SK-N-SH treated with all-trans-retinoic acid at 6 μM for 48 hours (cell line): ENCODE results near the gene BCAR3.

Source experiments
- ATAC-seq: fragments of 200-7000 bp; cut with Tn5 transposase; 3 replicates; pipeline ENCODE4 v1.9.1; 2020; ENCODE audit warnings: mild to moderate bottlenecking, moderate library complexity
- ARNTL ChIP-seq: fragments of 450-650 bp; formaldehyde crosslinking; IDR thresholded peaks from 2 replicates; pipeline ENCODE4 v1.5.0; 2020; ENCODE audit warnings: low read depth, mild to moderate bottlenecking, moderate library complexity, borderline replicate concordance
- BACH2 ChIP-seq: fragments of 250-450 bp; sonication (Bioruptor Pico); IDR thresholded peaks from 2 replicates; pipeline ENCODE4 v1.9.0; 2021; ENCODE audit warnings: mild to moderate bottlenecking, borderline replicate concordance
- CREB5 ChIP-seq: fragments of 250-450 bp; sonication (Bioruptor Pico); IDR thresholded peaks from 2 replicates; pipeline ENCODE4 v1.5.1; 2020; ENCODE audit warnings: low read depth, mild to moderate bottlenecking, moderate library complexity
- CSDC2 ChIP-seq: fragments of 250-450 bp; sonication (Bioruptor Pico); IDR thresholded peaks from 2 replicates; pipeline ENCODE4 v1.5.0; 2020; ENCODE audit warnings: mild to moderate bottlenecking, moderate library complexity
- CSRNP3 ChIP-seq: fragments of 250-450 bp; sonication (Bioruptor Pico); IDR thresholded peaks from 2 replicates; pipeline ENCODE4 v1.5.1; 2021; ENCODE audit warnings: mild to moderate bottlenecking, moderate library complexity
- GLIS3 ChIP-seq: fragments of 250-450 bp; sonication (Bioruptor Pico); IDR thresholded peaks from 2 replicates; pipeline ENCODE4 v1.5.0; 2020; ENCODE audit warnings: mild to moderate bottlenecking, moderate library complexity
- ISL1 ChIP-seq: fragments of 250-450 bp; sonication (Bioruptor Pico); IDR thresholded peaks from 2 replicates; pipeline ENCODE4 v2.1.2; 2022; ENCODE audit warnings: mild to moderate bottlenecking, moderate library complexity
- OSR1 ChIP-seq: fragments of 250-450 bp; sonication (Bioruptor Pico); IDR thresholded peaks from 2 replicates; pipeline ENCODE4 v1.8.0; 2022; ENCODE audit warnings: moderate library complexity, mild to moderate bottlenecking, inconsistent platforms
- PPARA ChIP-seq: fragments of 250-450 bp; sonication (Bioruptor Pico); IDR thresholded peaks from 2 replicates; pipeline ENCODE4 v1.5.0; 2020; ENCODE audit warnings: mild to moderate bottlenecking, borderline replicate concordance
- RARB ChIP-seq: fragments of 250-450 bp; sonication (Bioruptor Pico); IDR thresholded peaks from 2 replicates; pipeline ENCODE4 v1.8.0; 2021; ENCODE audit warnings: mild to moderate bottlenecking, moderate library complexity
- SNAI2 ChIP-seq: fragments of 250-450 bp; sonication (Bioruptor Pico); IDR thresholded peaks from 2 replicates; pipeline ENCODE4 v1.5.0; 2020; ENCODE audit warnings: mild to moderate bottlenecking, moderate library complexity
- TCF4 ChIP-seq: fragments of 250-450 bp; sonication (Bioruptor Pico); IDR thresholded peaks from 2 replicates; pipeline ENCODE4 v1.8.0; 2021; ENCODE audit warnings: mild to moderate bottlenecking, moderate library complexity, borderline replicate concordance
- TSHZ2 ChIP-seq: fragments of 250-450 bp; sonication (Bioruptor Pico); IDR thresholded peaks from 2 replicates; pipeline ENCODE4 v1.5.0; 2020; ENCODE audit warnings: mild to moderate bottlenecking, moderate library complexity
- ZC3H10 ChIP-seq: fragments of 250-450 bp; sonication (Bioruptor Pico); IDR thresholded peaks from 2 replicates; pipeline ENCODE4 v1.5.1; 2021; ENCODE audit warnings: mild to moderate bottlenecking, moderate library complexity
- ZFP3 ChIP-seq: fragments of 250-450 bp; sonication (Bioruptor Pico); IDR thresholded peaks from 2 replicates; pipeline ENCODE4 v1.5.0; 2020; ENCODE audit warnings: mild to moderate bottlenecking, moderate library complexity
- ZFP30 ChIP-seq: fragments of 450-650 bp; formaldehyde crosslinking; IDR thresholded peaks from 2 replicates; pipeline ENCODE4 v1.5.0; 2022; ENCODE audit warnings: mild to moderate bottlenecking, moderate library complexity
- ZNF565 ChIP-seq: fragments of 450-650 bp; formaldehyde crosslinking; conservative IDR thresholded peaks from 2 replicates; pipeline ENCODE4 v1.5.0; 2020; ENCODE audit warnings: low read depth, mild to moderate bottlenecking, moderate library complexity
- ZNF70 ChIP-seq: fragments of 450-650 bp; formaldehyde crosslinking; IDR thresholded peaks from 2 replicates; pipeline ENCODE4 v1.5.0; 2020; ENCODE audit warnings: mild to moderate bottlenecking, moderate library complexity
- ZNF8 ChIP-seq: fragments of 450-650 bp; formaldehyde crosslinking; IDR thresholded peaks from 2 replicates; pipeline ENCODE4 v1.5.0; 2020; ENCODE audit warnings: mild to moderate bottlenecking, moderate library complexity
- TF ChIP-seq, protein P1 (sequence below): fragments of 250-450 bp; sonication (Bioruptor Pico); IDR thresholded peaks from 2 replicates; pipeline ENCODE4 v1.8.0; 2020; ENCODE audit warnings: mild to moderate bottlenecking, moderate library complexity, borderline replicate concordance
- TF ChIP-seq, protein P2 (sequence below): fragments of 250-450 bp; sonication (Bioruptor Pico); IDR thresholded peaks from 2 replicates; pipeline ENCODE4 v1.8.0; 2021; ENCODE audit warnings: low read depth, mild to moderate bottlenecking, moderate library complexity, borderline replicate concordance

BCAR3 gene

GRCh38 chr1:93588955-93589354, 92.7 kb downstream of the BCAR3 start:
- no peak for ATAC-seq
- no peak for TF ChIP-seq ZC3H10
- no peak for TF ChIP-seq ISL1
- TF ChIP-seq RARB (CRISPR knock-in tag) = no peak
- TF ChIP-seq PPARA = no peak
- no peak for TF ChIP-seq ZNF8
- TF ChIP-seq CSRNP3 (CRISPR knock-in tag) = no peak
- no peak for TF ChIP-seq ZFP30 (CRISPR knock-in tag)
- TF ChIP-seq CREB5 = no peak
- no peak for TF ChIP-seq SNAI2 (CRISPR knock-in tag)
- no peak for TF ChIP-seq TSHZ2
- TF ChIP-seq TCF4 (CRISPR knock-in tag) = no peak
- no peak for TF ChIP-seq GLIS3 (CRISPR knock-in tag)
- TF ChIP-seq OSR1 (CRISPR knock-in tag) = no peak
- TF ChIP-seq, protein P1, sequence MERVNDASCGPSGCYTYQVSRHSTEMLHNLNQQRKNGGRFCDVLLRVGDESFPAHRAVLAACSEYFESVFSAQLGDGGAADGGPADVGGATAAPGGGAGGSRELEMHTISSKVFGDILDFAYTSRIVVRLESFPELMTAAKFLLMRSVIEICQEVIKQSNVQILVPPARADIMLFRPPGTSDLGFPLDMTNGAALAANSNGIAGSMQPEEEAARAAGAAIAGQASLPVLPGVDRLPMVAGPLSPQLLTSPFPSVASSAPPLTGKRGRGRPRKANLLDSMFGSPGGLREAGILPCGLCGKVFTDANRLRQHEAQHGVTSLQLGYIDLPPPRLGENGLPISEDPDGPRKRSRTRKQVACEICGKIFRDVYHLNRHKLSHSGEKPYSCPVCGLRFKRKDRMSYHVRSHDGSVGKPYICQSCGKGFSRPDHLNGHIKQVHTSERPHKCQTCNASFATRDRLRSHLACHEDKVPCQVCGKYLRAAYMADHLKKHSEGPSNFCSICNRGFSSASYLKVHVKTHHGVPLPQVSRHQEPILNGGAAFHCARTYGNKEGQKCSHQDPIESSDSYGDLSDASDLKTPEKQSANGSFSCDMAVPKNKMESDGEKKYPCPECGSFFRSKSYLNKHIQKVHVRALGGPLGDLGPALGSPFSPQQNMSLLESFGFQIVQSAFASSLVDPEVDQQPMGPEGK (CRISPR knock-in tag) = no peak
- no peak for TF ChIP-seq ZFP3 (CRISPR knock-in tag)
- TF ChIP-seq, protein P2, sequence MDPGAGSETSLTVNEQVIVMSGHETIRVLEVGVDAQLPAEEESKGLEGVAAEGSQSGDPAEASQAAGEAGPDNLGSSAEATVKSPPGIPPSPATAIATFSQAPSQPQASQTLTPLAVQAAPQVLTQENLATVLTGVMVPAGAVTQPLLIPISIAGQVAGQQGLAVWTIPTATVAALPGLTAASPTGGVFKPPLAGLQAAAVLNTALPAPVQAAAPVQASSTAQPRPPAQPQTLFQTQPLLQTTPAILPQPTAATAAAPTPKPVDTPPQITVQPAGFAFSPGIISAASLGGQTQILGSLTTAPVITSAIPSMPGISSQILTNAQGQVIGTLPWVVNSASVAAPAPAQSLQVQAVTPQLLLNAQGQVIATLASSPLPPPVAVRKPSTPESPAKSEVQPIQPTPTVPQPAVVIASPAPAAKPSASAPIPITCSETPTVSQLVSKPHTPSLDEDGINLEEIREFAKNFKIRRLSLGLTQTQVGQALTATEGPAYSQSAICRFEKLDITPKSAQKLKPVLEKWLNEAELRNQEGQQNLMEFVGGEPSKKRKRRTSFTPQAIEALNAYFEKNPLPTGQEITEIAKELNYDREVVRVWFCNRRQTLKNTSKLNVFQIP = no peak
- no peak for TF ChIP-seq ARNTL (CRISPR knock-in tag)

- TF ChIP-seq ZNF70 (CRISPR knock-in tag) = no peak
- TF ChIP-seq ZFP30 (CRISPR knock-in tag) = no peak
- TF ChIP-seq, protein P1 (CRISPR knock-in tag) = no peak
- TF ChIP-seq OSR1 (CRISPR knock-in tag) = no peak
- no peak for TF ChIP-seq ZNF565 (CRISPR knock-in tag)
- TF ChIP-seq CSDC2 = no peak
- TF ChIP-seq GLIS3 (CRISPR knock-in tag) = no peak
- TF ChIP-seq BACH2 = no peak
- no peak for TF ChIP-seq CSRNP3 (CRISPR knock-in tag)
- peak; percentile 48 for ATAC-seq
These were observed 93.4 kb downstream of the BCAR3 start for GRCh38 chr1:93588206-93588605.
